Mesendoderm (in vitro differentiated cells): ENCODE data around the gene SPOCK3.
A peak's percentile ranks its signal among the peaks of the same experiment; 100 is the strongest.

Experiments
- DNase-seq: peaks from one replicate; pipeline ENCODE4 v3.0.0; 2013
- H2AK5ac ChIP-seq: 2 replicates; pipeline ENCODE4 v1.6.1; 2013; ENCODE audit warnings: low read length, inconsistent platforms
- H2BK120ac ChIP-seq: 2 replicates; pipeline ENCODE4 v1.6.1; 2013; ENCODE audit warnings: low read depth, mild to moderate bottlenecking, low read length, moderate library complexity, mixed read lengths
- H2BK15ac ChIP-seq: replicated peaks from 2 replicates; pipeline ENCODE4 v1.6.1; 2013; ENCODE audit warnings: low read depth, mild to moderate bottlenecking, moderate library complexity
- H2BK5ac ChIP-seq: 2 replicates; pipeline ENCODE4 v1.6.1; 2013; ENCODE audit warnings: low read length, inconsistent platforms
- H3K18ac ChIP-seq: 2 replicates; pipeline ENCODE4 v1.6.1; 2013; ENCODE audit warnings: mild to moderate bottlenecking, low read length, mixed read lengths
- H3K23ac ChIP-seq: one replicate; pipeline ENCODE4 v1.6.1; 2013; ENCODE audit warnings: low read length
- H3K27ac ChIP-seq: 2 replicates; pipeline ENCODE4 v1.5.1; 2013; ENCODE audit warnings: low read depth, mild to moderate bottlenecking, inconsistent platforms, low read length, moderate library complexity
- H3K27me3 ChIP-seq: 2 replicates; pipeline ENCODE4 v1.6.1; 2013; ENCODE audit warnings: low read length, control low read depth, mild to moderate bottlenecking, inconsistent platforms; ENCODE audit not compliant: insufficient read depth, poor library complexity
- H3K36me3 ChIP-seq: 2 replicates; pipeline ENCODE4 v1.6.1; 2013; ENCODE audit warnings: low read length, inconsistent platforms; ENCODE audit not compliant: control insufficient read depth, insufficient read depth
- H3K4ac ChIP-seq: one replicate; pipeline ENCODE4 v1.6.1; 2013; ENCODE audit warnings: low read depth, mild to moderate bottlenecking, low read length, moderate library complexity
- H3K4me1 ChIP-seq: 2 replicates; pipeline ENCODE4 v1.6.1; 2013; ENCODE audit warnings: low read depth, low read length, inconsistent platforms; ENCODE audit not compliant: control insufficient read depth
- H3K4me2 ChIP-seq: 2 replicates; pipeline ENCODE4 v1.6.1; 2013; ENCODE audit warnings: low read length
- H3K4me3 ChIP-seq: 2 replicates; pipeline ENCODE4 v1.5.1; 2013; ENCODE audit warnings: mild to moderate bottlenecking, low read length
- H3K56ac ChIP-seq: one replicate; pipeline ENCODE4 v1.6.1; 2013; ENCODE audit warnings: low read length
- H3K79me1 ChIP-seq: 2 replicates; pipeline ENCODE4 v1.6.1; 2013; ENCODE audit warnings: low read length, inconsistent platforms
- H3K79me2 ChIP-seq: 2 replicates; pipeline ENCODE4 v1.6.1; 2013; ENCODE audit warnings: mild to moderate bottlenecking, low read length; ENCODE audit not compliant: control insufficient read depth, insufficient read depth
- H3K9ac ChIP-seq: 2 replicates; pipeline ENCODE4 v1.6.1; 2013; ENCODE audit warnings: low read length, inconsistent platforms
- H4K5ac ChIP-seq: one replicate; pipeline ENCODE4 v1.6.1; 2013; ENCODE audit warnings: low read length
- H4K8ac ChIP-seq: one replicate; pipeline ENCODE4 v1.6.1; 2013; ENCODE audit warnings: low read depth, mild to moderate bottlenecking, control low read depth, low read length, moderate library complexity
- WGBS: extraction: QIAGEN DNeasy Blood & Tissue Kit; methylation state at CpG from one replicate; pipeline ENCODE4 v1.1.7; 2013; ENCODE audit warnings: low lambda C conversion rate, missing lambda C conversion rate; ENCODE audit not compliant: insufficient coverage; ENCODE audit errors: extremely low coverage; 5-methylcytosine and 5-hydroxymethylcytosine counted together

Gene SPOCK3

GRCh38 chr4:166836865-166837264 lies 397.4 kb downstream of the SPOCK3 start:
- H3K9ac ChIP-seq = no peak overlapping the region
- H3K79me1 ChIP-seq = no peaks in the 10 kb centered on the region
- no peak overlapping the region for H4K5ac ChIP-seq
- H3K27me3 ChIP-seq = no peaks in the 10 kb centered on the region
- H3K36me3 ChIP-seq = no peaks in the 10 kb centered on the region
- H3K4me3 ChIP-seq = no peak overlapping the region
- H3K18ac ChIP-seq = no peak overlapping the region
- H3K27ac ChIP-seq = no peak overlapping the region
- no peak overlapping the region for H3K4me2 ChIP-seq
- H3K56ac ChIP-seq = no peak overlapping the region
- H3K4me1 ChIP-seq = no peaks in the 10 kb centered on the region
- WGBS = no CpG with 5 or more reads among the region's 1 CpG
- no peak overlapping the region for H4K8ac ChIP-seq
- H2BK5ac ChIP-seq = no peak overlapping the region
- no peaks in the 10 kb centered on the region for H3K79me2 ChIP-seq
- no peak overlapping the region for H3K23ac ChIP-seq
- H2AK5ac ChIP-seq = no peak overlapping the region
- H2BK120ac ChIP-seq = no peak overlapping the region
- H3K4ac ChIP-seq = no peak overlapping the region
- DNase-seq = no peak
- H2BK15ac ChIP-seq = no peak overlapping the region

GRCh38 chr4:166827629-166828028 lies 406.7 kb downstream of the SPOCK3 start:
- Histone ChIP-seq H3K18ac (no peak overlapping the region), H3K27ac (no peak overlapping the region), H3K56ac (no peak overlapping the region), H3K79me1 (no peaks in the 10 kb centered on the region), H2BK5ac (no peak overlapping the region), H3K9ac (no peak overlapping the region), H4K8ac (no peak overlapping the region), H3K23ac (no peak overlapping the region), H3K79me2 (no peaks in the 10 kb centered on the region), H3K4me3 (no peak overlapping the region), H3K4me2 (no peak overlapping the region), H2AK5ac (no peak overlapping the region), H3K4me1 (no peaks in the 10 kb centered on the region), H2BK120ac (no peak overlapping the region), H3K27me3 (no peaks in the 10 kb centered on the region), H2BK15ac (no peak overlapping the region), H3K36me3 (no peaks in the 10 kb centered on the region), H3K4ac (no peak overlapping the region), H4K5ac (no peak overlapping the region)
- no peak for DNase-seq
- WGBS = no CpG with 5 or more reads among the region's 1 CpG

GRCh38 chr4:166827167-166827566 lies 407.1 kb downstream of the SPOCK3 start:
- Histone ChIP-seq H3K79me2 (no peaks in the 10 kb centered on the region), H2AK5ac (no peak overlapping the region), H3K9ac (no peak overlapping the region), H3K27me3 (no peaks in the 10 kb centered on the region), H3K4me3 (no peak overlapping the region), H3K4ac (no peak overlapping the region), H4K5ac (no peak overlapping the region), H3K18ac (no peak overlapping the region), H3K36me3 (no peaks in the 10 kb centered on the region), H3K56ac (no peak overlapping the region), H3K79me1 (no peaks in the 10 kb centered on the region), H3K23ac (no peak overlapping the region), H4K8ac (no peak overlapping the region), H3K4me2 (no peak overlapping the region), H2BK120ac (no peak overlapping the region), H2BK15ac (no peak overlapping the region), H3K27ac (no peak overlapping the region), H3K4me1 (no peaks in the 10 kb centered on the region), H2BK5ac (no peak overlapping the region)
- DNase-seq = peak; percentile 45
- WGBS = no CpG with 5 or more reads among the region's 1 CpG

- H3K79me1 ChIP-seq = no peaks in the 10 kb centered on the region
- H4K5ac ChIP-seq = no peak overlapping the region
- no peak overlapping the region for H3K9ac ChIP-seq
- H2BK15ac ChIP-seq = no peak overlapping the region
- no peak overlapping the region for H3K4ac ChIP-seq
- no peak overlapping the region for H2BK5ac ChIP-seq
- no peaks in the 10 kb centered on the region for H3K79me2 ChIP-seq
- no peak overlapping the region for H3K23ac ChIP-seq
- DNase-seq = no peak
- no peaks in the 10 kb centered on the region for H3K36me3 ChIP-seq
- H3K4me3 ChIP-seq = no peak overlapping the region
- H3K56ac ChIP-seq = no peak overlapping the region
- H4K8ac ChIP-seq = no peak overlapping the region
- no peaks in the 10 kb centered on the region for H3K27me3 ChIP-seq
- H3K18ac ChIP-seq = no peak overlapping the region
- no peak overlapping the region for H2AK5ac ChIP-seq
- WGBS = no CpG with 5 or more reads among the region's 3 CpGs
- no peaks in the 10 kb centered on the region for H3K4me1 ChIP-seq
- no peak overlapping the region for H3K4me2 ChIP-seq
- H3K27ac ChIP-seq = no peak overlapping the region
- H2BK120ac ChIP-seq = no peak overlapping the region
Observed at GRCh38 chr4:166823848-166824247, 410.4 kb downstream of the SPOCK3 start.

GRCh38 chr4:166823126-166823525 lies 411.2 kb downstream of the SPOCK3 start:
- H4K5ac ChIP-seq = no peak overlapping the region
- no peak overlapping the region for H3K4me3 ChIP-seq
- no peak overlapping the region for H2AK5ac ChIP-seq
- no peaks in the 10 kb centered on the region for H3K36me3 ChIP-seq
- H3K4me1 ChIP-seq = no peaks in the 10 kb centered on the region
- no peak overlapping the region for H3K9ac ChIP-seq
- H3K27me3 ChIP-seq = no peaks in the 10 kb centered on the region
- no peak overlapping the region for H3K27ac ChIP-seq
- H3K4ac ChIP-seq = no peak overlapping the region
- H3K56ac ChIP-seq = no peak overlapping the region
- DNase-seq = no peak
- no peak overlapping the region for H3K18ac ChIP-seq
- H3K79me1 ChIP-seq = no peaks in the 10 kb centered on the region
- H2BK15ac ChIP-seq = no peak overlapping the region
- H2BK120ac ChIP-seq = no peak overlapping the region
- H3K23ac ChIP-seq = no peak overlapping the region
- no peak overlapping the region for H3K4me2 ChIP-seq
- H4K8ac ChIP-seq = no peak overlapping the region
- no peaks in the 10 kb centered on the region for H3K79me2 ChIP-seq
- no peak overlapping the region for H2BK5ac ChIP-seq
- no CpG with 5 or more reads among the region's 1 CpG for WGBS

- Histone ChIP-seq H2BK120ac (no peak overlapping the region), H3K9ac (no peak overlapping the region), H3K4ac (no peak overlapping the region), H2BK5ac (no peak overlapping the region), H3K4me1 (no peaks in the 10 kb centered on the region), H4K8ac (no peak overlapping the region), H3K79me2 (no peaks in the 10 kb centered on the region), H3K4me2 (no peak overlapping the region), H3K36me3 (no peaks in the 10 kb centered on the region), H3K18ac (no peak overlapping the region), H2AK5ac (no peak overlapping the region), H3K79me1 (no peaks in the 10 kb centered on the region), H3K27ac (no peak overlapping the region), H2BK15ac (no peak overlapping the region), H4K5ac (no peak overlapping the region), H3K4me3 (no peak overlapping the region), H3K23ac (no peak overlapping the region), H3K56ac (no peak overlapping the region), H3K27me3 (no peaks in the 10 kb centered on the region)
- WGBS = no CpG with 5 or more reads among the region's 4 CpGs
- DNase-seq = no peak
Observed at GRCh38 chr4:166822386-166822785, 411.9 kb downstream of the SPOCK3 start.
